Activated T-cell treated with anti-CD3 and anti-CD28 coated beads for 48 hours (primary cell): Measurements from ENCODE around the gene MRTFA.
"Not testable (repeated sequence)": the region's sequence is repeated elsewhere in the genome, so short reads cannot be mapped to it uniquely, and the experiment has no call there.

Source experiments
- DNase-seq: peaks from one replicate; pipeline ENCODE4 v3.0.0-alpha.2; 2020; ENCODE audit warnings: low read depth

MRTFA gene

DNA sequence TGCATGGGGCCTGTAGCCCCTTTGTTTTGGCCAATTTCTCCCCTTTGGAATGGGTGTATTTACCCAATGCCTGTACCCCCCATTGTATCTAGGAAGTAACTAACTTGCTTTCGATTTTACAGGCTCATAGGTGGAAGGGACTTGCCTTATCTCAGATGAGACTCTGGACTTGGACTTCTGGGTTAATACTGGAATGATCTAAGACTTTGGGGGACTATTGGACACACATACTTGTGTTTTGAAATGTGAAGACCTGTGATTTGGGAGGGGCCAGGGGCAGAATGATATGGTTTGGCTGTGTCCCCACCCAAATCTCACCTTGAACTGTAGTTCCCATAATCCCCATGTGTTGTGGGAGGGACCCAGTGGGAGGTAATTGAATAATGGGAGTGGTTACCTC, 82.5 kb downstream of the MRTFA start:
- not testable (repeated sequence) for DNase-seq

DNA sequence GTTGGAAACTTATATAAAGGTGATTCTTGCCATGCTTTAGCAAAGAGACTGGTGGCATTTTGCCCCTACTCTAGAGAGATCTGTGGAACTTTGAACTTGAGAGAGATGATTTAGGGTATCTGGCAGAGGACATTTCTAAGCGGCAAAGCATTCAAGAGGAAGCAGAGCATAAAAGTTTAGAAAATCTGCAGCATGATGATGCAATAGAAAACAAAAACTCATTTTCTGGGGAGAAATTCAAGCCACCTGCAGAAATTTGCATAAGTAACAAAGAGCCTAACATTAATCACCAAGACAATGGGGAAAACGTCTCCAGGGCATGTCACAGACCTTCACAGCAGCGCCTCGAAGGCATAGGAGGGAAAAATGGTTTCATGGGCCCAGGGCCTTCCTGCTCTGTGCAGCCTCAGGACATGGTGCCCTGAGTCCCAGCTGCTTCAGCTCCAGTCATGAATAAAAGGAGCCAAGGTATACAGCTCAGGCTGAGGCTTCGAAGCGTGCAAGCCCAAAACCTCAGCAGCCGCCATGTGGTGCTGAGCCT, 83.4 kb downstream of the MRTFA start:
- no peak for DNase-seq

DNA sequence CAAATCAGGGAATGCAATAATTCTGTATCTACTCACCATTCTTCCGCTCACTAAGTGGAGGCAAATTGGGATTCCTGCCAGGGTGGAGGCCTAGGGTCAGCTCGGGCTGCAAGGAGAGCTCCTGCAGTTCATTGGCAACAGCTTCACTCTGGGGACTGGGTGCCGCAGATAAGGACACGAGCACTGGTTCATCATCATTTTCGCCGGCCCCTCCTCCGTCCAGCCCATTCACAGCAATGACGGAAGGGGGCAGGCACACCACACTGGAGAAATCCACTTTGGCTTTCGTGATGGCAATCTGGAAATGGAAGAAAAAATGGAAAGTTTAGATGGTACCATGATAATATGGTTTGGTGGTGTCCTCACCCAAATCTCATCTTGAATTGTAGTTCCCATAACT, 84.4 kb downstream of the MRTFA start:
- no peak for DNase-seq

DNA sequence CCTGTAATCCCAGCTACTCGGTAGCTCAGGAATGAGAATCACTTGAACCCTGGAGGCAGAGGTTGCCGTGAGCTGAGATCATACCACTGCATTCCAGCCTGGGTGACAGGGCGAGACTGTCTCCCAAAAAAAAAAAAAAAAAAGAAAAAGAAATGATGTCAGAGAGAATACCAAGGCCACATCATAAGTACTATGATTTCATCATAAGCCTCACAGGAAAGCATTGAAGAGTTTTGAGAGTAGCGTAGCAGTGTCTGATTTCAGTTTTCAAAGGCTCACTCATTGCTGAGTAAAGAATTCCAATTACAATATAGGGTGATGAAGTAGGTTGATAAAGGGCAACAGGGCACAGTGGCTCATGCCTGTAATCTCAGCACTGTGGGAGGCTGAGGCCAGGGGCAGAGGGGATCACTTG, 88.8 kb downstream of the MRTFA start:
- no peak for DNase-seq

DNA sequence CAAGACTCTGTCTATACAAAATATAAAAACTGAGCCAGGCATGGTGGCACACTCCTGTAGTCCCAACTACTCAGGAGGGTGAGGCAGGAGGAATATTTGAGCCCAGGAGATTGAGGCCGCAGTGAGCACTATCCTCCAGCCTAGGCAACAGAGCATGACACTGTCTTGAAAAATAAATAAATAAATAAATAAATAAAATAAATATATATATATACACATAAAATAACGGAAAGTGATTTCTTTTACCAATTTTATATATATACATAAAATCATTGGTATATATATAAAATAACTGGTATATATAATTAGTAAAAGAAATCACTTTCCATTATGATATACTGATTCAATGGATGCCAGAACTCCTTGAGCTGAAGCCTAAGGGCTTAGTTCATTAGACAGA, 91.8 kb downstream of the MRTFA start:
- DNase-seq, result no peak

DNA sequence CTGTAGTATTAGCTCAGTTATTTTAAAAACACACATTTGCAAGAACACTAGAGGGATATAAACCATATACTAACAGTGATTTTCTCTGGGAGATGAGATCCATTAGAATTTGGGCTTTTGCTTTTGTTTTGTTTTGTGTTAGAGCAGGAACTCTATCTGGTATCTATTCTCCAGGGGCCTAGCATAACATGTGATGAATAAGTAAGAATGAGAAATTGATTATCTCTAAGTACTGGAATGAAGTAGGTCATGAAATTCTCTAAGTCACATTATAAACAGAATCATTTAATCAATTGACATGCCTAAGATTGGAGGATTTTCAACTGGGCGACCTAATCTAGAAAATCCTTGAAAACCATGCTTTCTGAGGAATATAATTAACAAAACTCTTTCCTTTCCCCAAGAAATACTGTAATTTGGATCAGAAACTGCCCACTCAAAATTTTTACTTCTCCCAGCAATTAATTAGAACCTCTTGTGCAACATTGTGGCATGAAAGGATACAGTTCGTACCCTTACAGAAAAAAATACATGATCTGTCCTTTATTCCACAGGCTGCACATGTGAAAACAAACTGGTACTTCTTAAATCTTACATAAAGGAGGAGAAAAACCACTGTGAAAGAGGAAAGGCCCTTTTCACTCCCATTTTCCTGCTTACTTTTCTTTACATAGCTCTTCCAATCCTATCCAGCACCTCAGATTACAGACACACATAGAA, 93.5 kb downstream of the MRTFA start:
- DNase-seq, result no peak

DNA sequence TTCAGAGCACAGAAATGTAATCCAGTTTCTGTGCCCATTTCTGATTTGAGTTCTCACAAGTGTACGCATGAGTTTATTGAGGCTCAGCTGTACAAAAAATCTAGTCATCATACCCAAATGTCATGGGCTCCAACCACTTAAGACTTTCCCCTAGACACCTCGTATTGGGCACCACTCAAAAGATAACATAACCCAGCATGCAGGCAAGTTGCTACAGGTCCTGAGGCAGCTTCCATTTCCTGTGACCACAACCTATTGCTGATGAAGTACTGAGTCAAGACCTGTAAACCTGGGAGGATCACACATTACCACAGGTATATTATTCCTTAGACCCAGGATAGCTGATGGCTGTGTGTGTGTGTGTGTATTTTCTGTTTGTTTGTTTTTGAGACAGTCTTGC, 95.2 kb downstream of the MRTFA start:
- DNase-seq, result no peak

DNA sequence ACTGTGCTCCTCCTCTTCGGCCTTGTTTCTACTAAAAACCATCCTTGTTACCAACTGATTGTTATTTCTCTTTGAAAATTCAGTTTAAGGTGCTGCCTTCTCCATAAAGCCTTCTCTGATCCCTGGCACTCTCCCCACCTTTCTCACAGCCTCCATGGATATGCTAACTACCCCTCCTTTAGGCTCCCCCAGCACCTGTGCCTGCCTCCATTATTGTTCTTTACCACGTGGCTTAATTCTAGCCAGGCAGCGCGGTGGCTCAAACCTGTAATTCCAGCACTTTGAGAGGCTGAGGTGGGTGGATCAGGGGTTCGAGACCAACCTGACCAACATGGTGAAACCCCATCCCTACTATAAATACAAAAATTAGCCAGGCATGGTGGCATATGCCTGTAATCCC, 96.3 kb downstream of the MRTFA start:
- DNase-seq, result no peak

DNA sequence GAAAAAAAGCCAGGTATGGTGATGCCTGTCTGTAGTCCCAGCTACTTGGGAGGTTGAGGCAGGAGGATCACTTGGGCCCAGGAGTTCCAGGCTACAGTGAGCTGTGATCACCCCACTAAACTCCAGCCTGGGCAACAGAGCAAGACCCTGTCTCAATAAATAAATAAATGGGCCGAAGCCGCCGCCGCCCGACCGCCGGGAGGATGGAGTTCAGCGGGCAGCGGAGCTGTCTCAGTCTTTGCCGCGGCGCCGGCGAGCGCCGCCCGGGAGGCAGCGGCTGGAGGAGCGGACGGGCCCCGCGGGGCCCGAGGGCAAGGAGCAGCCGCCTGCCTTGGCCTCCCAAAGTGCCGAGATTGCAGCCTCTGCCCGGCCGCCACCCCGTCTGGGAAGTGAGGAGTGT, 100.4 kb downstream of the MRTFA start:
- not testable (repeated sequence) for DNase-seq

DNA sequence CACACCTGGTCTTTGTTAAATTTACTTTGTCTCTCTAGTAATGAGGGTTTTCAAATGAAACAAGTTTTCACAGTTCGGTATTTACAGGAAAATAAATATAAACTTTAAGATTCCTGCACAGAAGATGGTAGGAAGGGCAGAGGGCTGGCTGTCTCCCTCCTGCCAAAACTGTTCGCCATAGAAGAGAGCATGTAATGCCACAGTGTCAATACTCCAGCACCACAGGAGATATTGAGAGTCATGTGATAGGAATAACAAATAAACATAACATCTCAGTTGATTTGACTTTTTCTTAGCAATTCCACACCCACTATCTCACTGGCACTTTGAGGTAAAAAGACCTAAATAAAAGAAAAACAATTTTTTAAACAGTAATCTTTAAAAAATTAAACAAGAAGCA, 100.9 kb downstream of the MRTFA start:
- no peak for DNase-seq

DNA sequence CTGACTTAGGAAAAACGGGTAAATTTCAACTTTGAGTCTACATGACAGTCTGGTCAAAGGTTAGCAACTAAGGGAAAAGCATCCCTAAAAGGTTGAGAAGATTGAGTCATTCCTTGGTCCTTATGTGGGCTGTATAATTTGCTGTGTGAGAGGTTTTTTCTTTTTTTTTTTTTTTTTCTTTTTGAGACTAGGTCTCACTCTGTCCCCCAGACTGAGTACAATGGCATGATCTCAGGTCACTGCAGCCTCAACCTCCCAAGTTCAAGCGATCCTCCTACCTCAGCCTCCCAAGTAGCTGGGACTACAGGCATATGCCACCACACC, 101.4 kb downstream of the MRTFA start:
- no peak for DNase-seq

DNA sequence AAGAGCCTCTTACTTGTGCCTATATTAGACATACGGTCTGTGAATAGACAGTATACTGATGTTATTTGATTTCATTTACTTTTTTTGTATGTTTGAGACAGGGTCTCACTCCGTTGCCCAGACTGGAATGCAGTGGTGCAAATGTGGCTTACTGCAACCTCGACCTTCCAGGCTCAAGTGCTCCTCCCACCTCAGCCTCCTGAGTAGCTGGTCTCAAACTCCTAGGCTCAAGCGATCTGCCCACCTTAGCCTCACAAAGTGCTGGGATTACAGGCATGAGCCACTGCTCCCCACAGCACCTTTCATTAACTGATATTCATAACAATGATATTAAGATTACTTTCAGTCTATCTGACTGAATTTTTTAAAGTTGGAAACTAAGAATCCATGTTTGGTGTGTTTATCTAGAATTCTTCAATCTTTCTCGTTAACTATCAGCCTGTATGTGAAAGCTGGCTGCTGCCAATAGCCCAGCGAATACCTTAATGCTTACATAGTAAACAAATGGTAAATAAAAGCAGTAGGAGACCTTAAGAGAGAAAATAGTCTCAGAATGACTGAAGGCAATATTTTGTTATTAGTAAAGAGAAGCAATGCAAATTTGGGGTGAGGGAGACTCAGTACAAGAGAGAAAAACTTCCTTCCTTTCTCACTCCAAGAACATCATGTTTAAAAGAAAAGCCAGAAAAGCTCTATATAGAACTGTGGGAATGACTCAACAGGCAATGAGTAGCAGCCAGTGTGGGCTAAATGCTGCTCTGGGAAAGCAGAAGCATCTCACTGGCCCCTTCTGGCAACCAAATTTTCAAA, 101.9 kb downstream of the MRTFA start:
- DNase-seq, result no peak

DNA sequence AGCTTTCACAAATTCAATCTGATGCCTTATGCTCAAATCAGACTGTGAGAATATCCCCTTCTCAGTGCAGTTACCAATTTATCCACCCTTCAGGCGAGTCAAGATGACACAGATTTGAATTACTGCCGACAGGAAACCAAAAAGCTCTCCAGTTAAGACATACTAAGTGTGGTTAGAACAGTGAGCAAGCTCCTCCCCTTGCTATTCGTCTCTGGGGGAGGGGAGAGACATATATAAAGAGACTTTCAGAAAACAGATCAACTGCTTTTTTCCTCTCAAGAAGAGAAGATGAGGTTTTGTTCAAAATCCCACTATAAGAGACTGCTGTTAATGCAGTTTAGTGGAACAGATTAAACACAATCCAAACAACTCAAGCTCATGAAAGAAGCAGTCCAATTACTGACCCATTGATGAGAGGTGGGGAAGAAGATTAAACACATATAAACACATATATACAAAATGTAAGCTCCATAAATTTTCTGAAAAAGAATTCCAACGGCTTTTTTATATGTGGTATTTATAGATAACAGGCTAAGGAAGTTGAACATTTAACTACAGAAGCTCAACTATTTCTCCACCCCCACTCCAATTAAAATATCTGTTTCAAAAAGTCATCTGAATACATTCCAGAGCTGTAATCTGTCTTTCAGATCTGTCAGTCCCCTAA, 102.7 kb downstream of the MRTFA start:
- peak; percentile 25 for DNase-seq

DNA sequence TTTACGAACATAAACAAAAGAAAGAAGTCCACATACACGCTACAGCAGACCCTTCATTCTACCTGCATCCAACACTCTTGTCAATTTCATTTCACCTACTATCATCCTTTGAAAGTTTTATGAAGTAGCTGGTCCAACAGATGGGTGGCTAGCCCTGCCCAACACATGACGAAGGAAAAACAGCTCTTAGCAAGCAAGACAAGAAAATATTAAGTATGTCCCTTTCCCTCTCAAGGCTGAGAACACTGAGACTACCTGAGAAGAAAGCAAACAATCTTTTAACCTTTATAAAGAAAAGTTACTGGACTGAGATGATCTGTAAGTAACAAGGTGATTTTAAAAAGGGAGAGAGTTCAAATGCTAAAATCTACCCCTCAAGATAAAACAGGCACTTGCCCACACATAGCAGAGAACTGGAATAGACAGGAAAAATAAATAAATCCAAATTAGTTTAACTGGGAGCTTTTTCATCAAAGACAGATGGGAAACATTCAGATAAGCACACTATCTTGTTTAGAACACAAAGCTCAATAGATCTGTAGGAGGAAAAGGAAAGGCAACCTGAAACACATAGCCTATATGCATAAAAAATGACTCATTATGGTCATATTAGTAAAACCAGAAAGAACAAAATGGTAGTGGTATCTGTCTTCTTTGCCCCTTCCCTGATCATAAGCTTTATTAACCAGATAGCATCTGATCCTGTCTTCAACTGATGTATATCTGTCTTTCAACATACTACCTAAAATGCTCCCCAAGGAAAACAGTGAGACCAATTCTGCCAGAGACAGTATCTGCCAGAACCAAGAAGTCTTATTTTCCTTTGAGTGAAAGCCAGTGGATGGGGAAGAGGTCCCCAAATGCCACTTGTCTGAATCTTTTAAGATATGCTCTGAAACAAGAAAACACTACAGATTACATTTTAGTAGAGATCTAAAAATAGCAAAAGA, 104.3 kb downstream of the MRTFA start:
- no peak for DNase-seq

DNA sequence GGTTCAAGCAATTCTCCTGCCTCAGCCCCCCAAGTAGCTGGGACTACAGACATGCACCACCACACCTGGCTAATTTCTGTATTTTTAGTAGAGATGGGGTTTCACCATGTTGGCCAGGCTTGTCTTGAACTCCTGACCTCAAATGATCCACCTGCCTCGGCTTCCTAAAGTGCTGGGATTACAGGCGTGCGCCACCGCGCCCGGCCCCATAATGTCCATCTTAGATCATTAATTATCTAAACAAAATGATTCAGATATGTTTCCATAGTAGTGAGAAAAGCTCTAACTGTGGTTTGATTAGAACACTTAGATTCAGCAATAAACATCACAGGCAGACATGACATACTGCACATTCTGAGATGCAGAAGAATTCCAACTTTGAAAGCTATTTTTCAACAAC, 106.1 kb downstream of the MRTFA start:
- not testable (repeated sequence) for DNase-seq

DNA sequence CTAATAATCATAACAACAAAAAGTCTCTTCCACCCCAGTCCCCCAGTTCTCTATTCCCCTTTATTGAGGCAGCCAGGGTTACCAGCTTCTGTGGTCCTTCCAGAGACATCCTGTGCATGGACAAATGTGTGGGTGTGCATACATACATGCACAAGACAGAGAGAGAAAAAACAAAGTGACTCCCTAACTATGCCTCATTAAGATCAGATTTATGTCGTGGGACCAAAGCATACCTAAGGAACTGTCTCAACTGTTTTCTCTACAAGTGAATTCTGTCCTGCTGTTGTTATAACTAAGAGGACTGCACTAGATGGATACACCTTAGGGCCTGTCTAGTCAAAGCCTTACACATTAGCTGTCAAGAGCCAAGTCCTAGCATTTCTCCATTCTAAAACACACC, 106.7 kb downstream of the MRTFA start:
- no peak for DNase-seq

DNA sequence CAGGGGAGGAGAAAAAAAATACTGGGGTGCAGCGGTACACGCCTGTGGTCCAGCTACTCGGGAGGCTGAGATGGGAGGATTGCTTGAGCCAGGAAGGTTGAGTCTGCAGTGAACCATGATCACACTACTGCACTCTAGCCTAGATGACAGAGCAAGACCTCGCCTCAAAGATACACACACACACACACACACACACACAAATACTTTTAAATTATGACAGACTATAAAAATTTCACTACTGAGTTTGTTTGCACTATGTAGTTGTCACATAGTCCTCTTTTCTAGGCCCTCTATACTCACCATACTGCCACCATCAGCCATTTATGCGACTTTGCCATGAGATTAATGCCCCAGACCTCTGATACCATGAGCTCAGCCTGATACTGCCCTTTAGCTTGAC, 109.6 kb downstream of the MRTFA start:
- DNase-seq, result no peak

DNA sequence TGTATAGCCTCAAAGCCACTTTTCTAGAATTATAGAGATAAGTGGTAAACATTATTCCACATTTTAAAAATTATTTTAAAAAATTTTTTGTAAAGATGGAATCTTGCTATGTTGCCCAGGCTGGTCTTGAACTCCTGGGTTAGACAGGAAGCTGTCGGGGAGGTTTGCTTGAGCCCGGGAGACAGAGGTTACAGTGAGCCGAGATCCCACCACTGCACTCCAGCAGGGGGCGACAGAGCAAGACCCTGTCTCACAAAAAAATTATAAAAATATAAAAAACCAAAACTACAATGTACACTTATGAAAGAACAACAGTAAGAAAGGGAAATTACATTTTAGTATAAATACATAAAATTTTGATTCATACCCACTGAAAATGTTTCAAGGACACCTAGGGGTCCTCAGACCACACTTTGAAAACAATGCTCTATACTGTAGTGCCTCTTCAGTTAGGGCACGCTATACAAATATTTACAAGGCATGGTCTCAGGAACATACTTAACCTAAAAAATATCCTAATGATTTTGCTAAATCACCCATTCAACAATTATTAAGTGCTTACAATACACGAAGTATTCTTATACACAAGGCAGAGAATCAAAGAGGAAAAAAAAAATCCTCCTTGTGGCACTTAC, 111.2 kb downstream of the MRTFA start:
- peak; percentile 63 for DNase-seq

DNA sequence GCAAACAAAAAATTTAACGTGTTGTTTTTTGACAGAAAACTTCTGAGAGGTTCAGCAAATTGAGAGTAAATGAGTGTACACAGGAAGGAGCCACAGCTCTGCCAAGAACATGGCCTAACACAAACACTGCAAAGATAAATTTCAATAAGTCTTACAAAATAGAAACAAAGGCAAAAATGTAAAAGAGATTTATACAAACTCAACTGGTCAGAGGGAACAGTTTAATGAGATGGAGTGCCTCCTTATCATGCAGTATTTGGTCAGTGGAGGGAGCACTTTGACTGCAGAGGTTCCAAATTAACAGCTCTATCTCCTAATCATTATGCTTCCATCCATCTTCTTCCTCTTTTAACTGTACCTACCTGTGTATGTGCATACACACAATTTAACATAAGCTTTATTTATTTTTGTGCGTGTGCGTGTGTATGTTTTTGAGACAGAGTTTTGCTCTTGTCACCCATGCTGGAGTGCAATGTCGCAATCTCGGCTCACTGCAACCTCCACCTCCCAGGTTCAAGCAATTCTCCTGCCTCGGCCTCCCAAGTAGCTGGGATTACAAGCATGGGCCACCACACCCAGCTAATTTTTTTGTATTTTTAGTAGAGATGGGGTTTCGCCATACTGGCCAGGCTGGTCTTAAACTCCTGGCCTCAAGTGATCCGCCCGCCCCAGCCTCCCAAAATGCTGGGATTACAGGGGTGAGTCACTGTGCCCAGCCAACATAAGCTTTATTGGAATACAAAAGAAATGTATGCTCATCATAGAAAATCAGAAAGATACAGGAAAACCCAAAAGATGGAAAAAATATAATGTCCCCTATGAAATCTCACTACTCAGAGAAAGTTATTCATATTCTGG, 111.9 kb downstream of the MRTFA start:
- DNase-seq, result no peak

DNA sequence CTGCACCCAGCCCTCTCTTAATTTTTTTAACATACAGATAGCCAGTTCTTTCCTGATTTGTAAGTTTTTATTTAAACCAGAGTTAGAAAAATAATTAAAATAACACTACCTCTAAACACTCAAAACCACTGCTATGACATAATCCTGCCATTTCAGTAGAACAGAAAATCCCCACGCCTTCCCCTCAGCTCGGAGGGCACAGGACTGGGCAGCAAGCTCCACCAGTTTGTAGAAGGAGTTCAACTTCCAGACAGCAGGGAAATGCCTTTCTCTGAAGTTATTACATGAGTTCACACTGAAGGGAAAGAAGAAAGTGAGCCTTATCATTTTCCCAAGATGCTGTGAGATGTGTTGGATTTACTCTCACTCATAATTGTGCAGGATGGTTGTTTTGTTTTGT, 114.4 kb downstream of the MRTFA start:
- no peak for DNase-seq
